ENCODE results near the gene MAN1B1.
A peak's percentile ranks its signal among the peaks of the same experiment; 100 is the strongest.
"Not testable (repeated sequence)": the region's sequence is repeated elsewhere in the genome, so short reads cannot be mapped to it uniquely, and the experiment has no call there.

MAN1B1 gene

DNA sequence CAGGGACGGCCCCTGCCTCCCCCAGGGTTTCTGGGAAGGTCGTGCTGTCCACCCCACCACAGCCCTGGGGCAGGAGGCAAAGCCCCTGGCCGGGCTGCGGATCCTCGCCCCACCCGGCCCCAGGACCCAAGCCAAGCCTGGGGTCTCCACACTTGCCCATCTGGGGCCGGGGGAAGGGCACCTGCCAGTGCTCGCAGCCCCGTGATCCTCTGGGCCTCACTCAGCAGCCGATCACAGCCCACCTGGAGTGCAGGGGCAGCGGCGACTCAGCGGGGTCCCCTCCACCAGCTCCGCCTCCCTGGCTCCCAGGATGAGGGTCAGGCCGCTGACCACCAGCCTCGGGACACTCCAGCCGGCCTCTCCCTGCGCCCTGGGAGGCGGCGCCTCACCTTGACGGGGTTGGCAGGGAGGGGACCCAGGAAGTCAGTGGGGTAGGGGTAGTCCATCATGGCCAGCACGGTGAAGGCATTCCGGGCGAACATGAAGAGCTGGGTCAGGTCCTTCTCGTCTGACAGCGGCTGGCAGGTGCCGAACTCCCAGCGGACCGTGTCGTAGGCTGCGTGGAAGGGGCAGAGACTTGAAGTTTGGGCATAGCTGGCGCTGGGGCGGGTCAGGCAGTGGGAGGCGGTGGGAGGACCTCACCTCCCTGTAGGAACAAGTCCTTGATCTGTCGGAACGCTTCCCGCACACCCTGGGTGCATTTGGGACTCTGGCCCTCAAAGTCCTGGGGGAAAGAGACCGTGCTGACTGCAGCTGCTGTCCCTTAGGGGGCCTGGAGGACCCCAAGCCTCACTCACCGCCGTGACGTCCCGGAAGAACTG is 26.0 kb downstream of the MAN1B1 start:
- DNase-seq, result no peak

- no peak for DNase-seq
Observed at GRCh38 chr9:137113385-137114159, 26.8 kb downstream of the MAN1B1 start.

- no peak for DNase-seq
Observed at GRCh38 chr9:137114220-137114612, 27.4 kb downstream of the MAN1B1 start.

- DNase-seq, result peak; percentile 82
Observed at GRCh38 chr9:137114613-137115393, 28.0 kb downstream of the MAN1B1 start, which contains the start of gene DPP7. DPP7 (minus strand) TSS chr9:137114733; CDS start chr9:137114713, 20 bp downstream.

- DNase-seq, result no peak
Observed at GRCh38 chr9:137115394-137116026, 28.7 kb downstream of the MAN1B1 start.

- DNase-seq, result peak; percentile 12
Observed at GRCh38 chr9:137116027-137116507, 29.3 kb downstream of the MAN1B1 start.

GRCh38 chr9:137116728-137117127 is 29.9 kb downstream of the MAN1B1 start:
- no peak for DNase-seq

DNA sequence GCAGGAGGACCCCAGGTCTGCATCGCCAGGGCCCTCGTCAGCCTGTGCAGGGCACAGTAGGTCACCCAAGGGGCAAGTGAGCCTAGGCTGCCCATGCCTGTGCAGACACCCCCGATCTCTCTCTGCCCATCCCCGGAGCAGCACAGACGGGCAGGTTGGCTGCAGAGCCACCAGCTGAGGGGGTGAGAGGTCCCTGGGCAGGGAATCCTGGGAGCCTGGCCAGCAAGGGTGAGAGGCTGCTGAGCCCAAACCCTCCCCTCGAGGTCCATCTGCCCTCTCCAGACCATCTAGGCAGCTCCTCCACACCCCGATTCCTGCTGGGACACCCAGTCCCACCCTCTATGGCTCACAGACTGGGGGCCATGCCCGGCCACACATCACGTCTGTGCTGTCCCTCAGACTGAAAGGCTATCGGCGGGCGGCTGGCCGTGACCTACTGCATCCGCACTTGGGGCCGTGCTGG is 30.5 kb downstream of the MAN1B1 start:
- DNase-seq, result no peak

GRCh38 chr9:137118092-137118603 is 31.4 kb downstream of the MAN1B1 start:
- not testable (repeated sequence) for DNase-seq

- not testable (repeated sequence) for DNase-seq
Observed at GRCh38 chr9:137121927-137122795, 35.4 kb downstream of the MAN1B1 start.

DNA sequence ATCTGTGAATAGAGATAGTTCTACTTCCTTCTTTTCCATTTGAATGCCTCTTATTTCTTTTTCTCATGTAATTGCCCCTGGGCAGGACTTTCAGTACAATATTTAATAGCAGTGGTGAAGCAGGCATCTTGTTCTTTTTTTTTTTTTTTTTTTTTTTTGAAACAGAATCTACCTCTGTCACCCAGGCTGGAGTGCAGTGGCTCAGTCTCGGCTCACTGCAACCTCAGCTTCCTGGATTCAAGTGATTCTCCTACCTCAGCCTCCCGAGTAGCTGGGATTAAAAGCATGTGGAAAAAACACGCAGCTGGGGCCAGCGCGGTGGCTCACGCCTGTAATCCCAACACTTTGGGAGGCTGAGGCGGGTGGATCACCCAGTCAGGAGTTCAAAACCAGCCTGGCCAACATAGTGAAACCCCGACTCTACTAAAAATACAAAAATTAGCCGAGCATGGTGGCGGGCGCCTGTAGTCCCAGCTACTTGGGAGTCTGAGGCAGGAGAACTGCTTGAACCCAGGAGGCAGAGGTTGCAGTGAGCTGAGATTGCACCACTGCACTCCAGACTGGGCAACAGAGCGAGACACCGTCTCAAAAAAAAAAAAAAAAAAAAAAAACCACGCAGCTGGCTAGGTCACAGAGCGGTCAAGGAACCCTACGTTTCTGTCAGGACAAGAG is 36.1 kb downstream of the MAN1B1 start:
- DNase-seq, result not testable (repeated sequence)

DNA sequence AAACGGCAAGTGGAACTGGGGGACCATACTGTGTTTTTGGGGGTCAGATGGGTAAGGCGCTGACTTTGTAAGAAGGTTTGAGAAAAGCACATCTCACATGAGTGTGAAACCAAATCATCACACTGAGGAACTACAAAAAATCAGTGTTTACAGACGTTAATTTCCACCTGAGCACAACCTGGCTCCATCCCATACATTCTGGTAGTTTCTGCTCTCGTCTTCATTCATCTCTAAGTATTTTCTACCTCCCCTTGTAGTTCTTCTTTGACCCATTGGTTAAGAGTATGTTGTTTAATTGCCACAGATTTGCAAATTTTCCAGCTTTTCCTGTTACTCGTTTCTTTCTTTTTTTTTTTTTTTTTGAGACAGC is 36.7 kb downstream of the MAN1B1 start:
- DNase-seq, result no peak

DNA sequence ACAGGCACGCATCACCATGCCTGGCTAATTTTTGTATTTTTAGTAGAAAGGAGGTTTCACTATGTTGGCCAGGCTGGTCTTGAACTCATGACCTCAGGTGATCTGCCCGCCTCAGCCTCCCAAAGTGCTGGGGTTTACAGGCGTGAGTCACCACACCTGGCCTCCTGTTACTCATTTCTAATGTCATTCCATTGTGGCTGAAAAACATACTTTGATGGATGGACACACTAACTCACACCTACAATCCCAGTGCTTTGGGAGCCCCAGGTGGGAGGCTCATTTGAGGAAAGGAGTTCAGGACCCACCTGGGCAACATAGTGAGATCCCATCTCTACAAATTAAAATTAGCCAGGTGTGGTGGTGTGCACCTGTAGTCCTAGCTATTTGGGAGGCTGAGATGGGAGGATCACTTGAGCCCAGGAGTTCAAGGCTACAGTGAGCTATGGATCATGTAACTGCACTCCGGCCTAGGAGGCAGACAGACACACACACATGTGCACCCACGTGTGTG is 37.2 kb downstream of the MAN1B1 start:
- not testable (repeated sequence) for DNase-seq

DNA sequence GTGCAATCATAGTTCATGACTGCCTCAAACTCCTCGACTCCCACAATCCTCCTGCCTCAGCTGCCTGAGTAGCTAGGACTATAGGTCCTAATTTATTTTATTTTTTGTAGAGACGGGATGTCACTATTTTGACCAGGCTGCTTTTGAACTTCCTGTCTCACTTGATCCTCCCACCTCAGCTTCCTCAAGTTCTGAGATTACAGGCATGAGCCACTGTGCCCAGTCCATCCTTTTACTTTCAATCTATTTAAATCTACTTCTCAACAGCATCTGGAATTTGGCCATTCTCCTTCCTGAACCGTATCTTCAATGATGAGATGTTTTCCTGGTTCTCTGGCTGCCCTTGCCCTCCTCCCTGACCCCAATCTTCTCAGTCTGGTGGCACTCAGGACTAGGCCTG is 40.0 kb downstream of the MAN1B1 start:
- no peak for DNase-seq

- no peak for DNase-seq
Observed at GRCh38 chr9:137127301-137128157, 40.7 kb downstream of the MAN1B1 start.

DNA sequence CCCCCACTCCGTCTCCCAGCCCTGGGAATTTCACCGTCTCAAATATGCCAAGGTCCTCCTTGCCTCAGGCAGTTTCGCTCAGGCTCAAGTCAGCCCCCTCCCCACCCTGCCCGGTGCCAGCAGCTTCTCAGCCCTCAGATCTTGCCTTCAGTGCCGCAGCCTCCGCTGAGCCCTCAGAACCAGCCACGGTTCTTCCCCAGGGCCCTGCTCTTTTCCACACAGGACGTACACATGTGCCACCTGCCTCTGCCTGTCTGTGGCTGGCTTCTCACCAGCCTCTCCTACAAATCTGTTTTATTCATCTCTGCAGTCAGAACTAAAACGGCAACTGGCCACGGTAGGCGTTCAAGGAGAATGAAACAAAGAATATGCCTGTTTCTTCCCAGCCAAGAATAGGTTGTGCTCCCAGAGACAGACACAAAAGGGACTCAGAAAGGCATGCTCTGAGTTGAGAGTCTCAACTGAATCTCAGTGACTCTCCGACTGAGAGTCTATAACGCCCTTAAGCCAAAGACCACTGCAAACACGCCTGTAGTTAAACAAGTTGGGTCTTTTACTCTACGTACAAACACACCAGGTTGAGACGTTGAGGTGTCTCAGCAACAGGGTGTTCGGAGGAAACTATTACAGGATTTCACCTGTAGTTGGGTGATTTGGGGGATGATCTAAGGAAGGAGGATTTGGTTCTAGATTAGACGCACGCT is 41.5 kb downstream of the MAN1B1 start:
- DNase-seq, result no peak

GRCh38 chr9:137128862-137129455 is 42.2 kb downstream of the MAN1B1 start:
- DNase-seq, result no peak

Measured in midbrain (tissue), 1 donor.